Endothelial cell of umbilical vein (primary cell): ENCODE data around the gene IMPDH2. TPM values are rescaled to one million over a fixed set of nuclear protein-coding genes. Genes with fewer than 3 reads are reported as not detected.

Experiments used
- BruUV-seq: library from RNA; stranded (reverse); fragments of 400-500 nt; replicated peaks from 2 replicates; lab custom pipeline; 2021; lab: Mats Ljungman, UMichigan
- CTCF ChIA-PET: fragments of 300-600, 350-600 bp; sonication (Branson Sonifier 250); formaldehyde crosslinking; loops from one replicate; lab custom pipeline; 2021; ENCODE audit warnings: antibody characterized with exemption, inconsistent platforms; lab: Charles Lee
- POLR2A ChIA-PET: fragments of 300-600, 350-600 bp; sonication (Branson Sonifier 250); formaldehyde crosslinking; loops from one replicate; lab custom pipeline; 2021; ENCODE audit warnings: antibody characterized with exemption, inconsistent platforms; lab: Charles Lee
- DNase-seq: peaks from one replicate; pipeline ENCODE4 v3.0.0-alpha.2; 2011; ENCODE audit warnings: low read depth, low spot score
- FAIRE-seq: peaks from 2 replicates; lab custom pipeline; 2011; peaks lifted over from hg19 to GRCh38; lab: Jason Lieb, UNC
- H2AFZ ChIP-seq: 2 replicates; pipeline ENCODE4 v1.6.0; 2012; ENCODE audit warnings: low read depth, low read length, control low read depth, inconsistent platforms
- H3K27ac ChIP-seq: 2 replicates; pipeline ENCODE4 v1.5.1; 2011; ENCODE audit warnings: low read depth, mild to moderate bottlenecking, control low read depth, low read length, moderate library complexity; ENCODE audit not compliant: insufficient read depth
- H3K27me3 ChIP-seq, 2 experiments: 2 replicates each; pipeline versions ENCODE4 v1.6.0 to v1.6.1; 2011; ENCODE audit warnings: low read length in 2 of 2, mixed read lengths in 1 of 2; ENCODE audit not compliant: control insufficient read depth in 2 of 2, insufficient read depth in 2 of 2
- H3K36me3 ChIP-seq, 2 experiments: 2 replicates in 1 of 2; 3 replicates in 1 of 2; pipeline ENCODE4 v1.5.1; 2011; ENCODE audit warnings: low read length in 2 of 2, mild to moderate bottlenecking in 1 of 2, moderate library complexity in 1 of 2; ENCODE audit not compliant: control insufficient read depth in 2 of 2, insufficient read depth in 2 of 2; ENCODE audit errors: extremely low read depth in 1 of 2
- H3K4me1 ChIP-seq: 3 replicates; pipeline ENCODE4 v1.5.1; 2011; ENCODE audit warnings: mild to moderate bottlenecking, low read length; ENCODE audit not compliant: control insufficient read depth, insufficient read depth; ENCODE audit errors: extremely low read depth
- H3K4me2 ChIP-seq: 2 replicates; pipeline ENCODE4 v1.6.1; 2011; ENCODE audit warnings: low read length, control low read depth, mixed read lengths; ENCODE audit not compliant: insufficient read depth
- H3K4me3 ChIP-seq, 3 experiments: fragments of 200-600 bp in 1 of 3; sonication (generic), shearing (Covaris generic) in 1 of 3; replicated peaks in 1 of 3; 2 replicates each; pipeline ENCODE4 v1.5.1; 2011 to 2016; ENCODE audit warnings: control low read depth in 3 of 3, low read length in 3 of 3, mild to moderate bottlenecking in 2 of 3, inconsistent platforms in 1 of 3, low read depth in 1 of 3, moderate library complexity in 1 of 3; ENCODE audit not compliant: insufficient read depth in 1 of 3
- H3K79me2 ChIP-seq: 2 replicates; pipeline ENCODE4 v1.6.0; 2012; ENCODE audit warnings: low read length, inconsistent platforms; ENCODE audit not compliant: control insufficient read depth, insufficient read depth
- H3K9ac ChIP-seq: replicated peaks from 2 replicates; pipeline ENCODE3; 2011; ENCODE audit warnings: low read length, control low read depth; ENCODE audit not compliant: insufficient read depth; ENCODE audit errors: extremely low read depth
- H3K9me1 ChIP-seq: replicated peaks from 3 replicates; pipeline ENCODE4 v1.6.0; 2011; ENCODE audit warnings: mild to moderate bottlenecking, low read length; ENCODE audit not compliant: control insufficient read depth, insufficient read depth; ENCODE audit errors: extremely low read depth
- H3K9me3 ChIP-seq: replicated peaks from 2 replicates; pipeline ENCODE4 v1.5.1; 2012; ENCODE audit warnings: low read length, inconsistent platforms; ENCODE audit not compliant: control insufficient read depth, insufficient read depth
- H4K20me1 ChIP-seq: replicated peaks from 2 replicates; pipeline ENCODE3; 2011; ENCODE audit warnings: mild to moderate bottlenecking, low read length; ENCODE audit not compliant: control insufficient read depth, insufficient read depth; ENCODE audit errors: extremely low read depth
- CTCF ChIP-seq, 2 donors: IDR thresholded peaks; 1 replicate in 1 of 2; 2 replicates in 1 of 2; pipeline ENCODE4 v1.5.1; 2011; ENCODE audit warnings: low read length in 2 of 2, mild to moderate bottlenecking in 2 of 2, moderate library complexity in 2 of 2, control low read depth in 1 of 2, inconsistent platforms in 1 of 2, low read depth in 1 of 2; ENCODE audit not compliant: insufficient read depth in 1 of 2; ENCODE audit errors: extremely low read depth in 1 of 2
- FOS ChIP-seq: IDR thresholded peaks from 2 replicates; pipeline ENCODE4 v1.6.1; 2011; ENCODE audit warnings: mild to moderate bottlenecking, low read length, moderate library complexity, borderline replicate concordance; ENCODE audit not compliant: insufficient read depth
- JUN ChIP-seq: IDR thresholded peaks from 2 replicates; pipeline ENCODE4 v1.6.1; 2011; ENCODE audit warnings: borderline replicate concordance, low read depth; ENCODE audit not compliant: insufficient read length, insufficient read depth
- MAX ChIP-seq: IDR thresholded peaks from 2 replicates; pipeline ENCODE4 v1.6.1; 2011; ENCODE audit not compliant: insufficient read depth, insufficient read length
- POLR2A ChIP-seq: IDR thresholded peaks from 2 replicates; pipeline ENCODE4 v1.6.1; 2012; ENCODE audit warnings: low read depth, mild to moderate bottlenecking, control low read depth, low read length
- POLR2AphosphoS5 ChIP-seq: IDR thresholded peaks from 2 replicates; pipeline ENCODE4 v1.6.1; 2012; ENCODE audit warnings: low read depth, mild to moderate bottlenecking, control low read depth, low read length, moderate library complexity; ENCODE audit not compliant: insufficient read depth
- dilution Hi-C: fragments of 300-500 bp; cut with MboI; formaldehyde crosslinking; loops from one replicate; pipeline ENCODE4 v1.15.0; 2019; ENCODE audit warnings: low sequenced_read_pairs; ENCODE audit not compliant: extremely low pct_ligation_motif_present
- intact Hi-C: fragments of 100-400 bp; cut with micrococcal nuclease; formaldehyde crosslinking; loops from one replicate; pipeline ENCODE4 v1.10.0; 2022
- polyA plus RNA-seq, 4 experiments: library from polyadenylated mRNA; depleted of rRNA in 3 of 4; stranded (reverse) in 3 of 4; unstranded in 1 of 4; fragments of >200 nt; gene quantifications; 2 replicates each; pipeline versions ENCODE4 v1.2.1 to v1.2.3, GENCODE V29; 2011 to 2012; ENCODE audit warnings: missing spikeins in 1 of 4
- total RNA-seq: library from RNA; stranded (reverse); gene quantifications from 2 replicates; pipeline ENCODE4 v1.2.3, GENCODE V29; 2021

The IMPDH2 gene
- total and polyA plus RNA-seq, 2 donors (not counting 3 experiments of a cell fraction or from before 2014, with no cell fraction given): 167 to 189 TPM

- Histone ChIP-seq H3K36me3 (peaks cover 8 to 31% of the 10 kb centered on the region in 2 experiments), H2AFZ (no peak overlapping the region), H3K4me3 (no peak overlapping the region), H3K79me2 (peaks cover 46% of the 10 kb centered on the region), H3K4me1 (no peaks in the 10 kb centered on the region), H3K27me3 (no peaks in the 10 kb centered on the region), H3K27ac (no peak overlapping the region), H3K4me2 (no peak overlapping the region), H3K9me3 (no peaks in the 10 kb centered on the region), H3K9ac (no peak overlapping the region), H3K9me1 (no peaks in the 10 kb centered on the region), H4K20me1 (peaks cover 2% of the 10 kb centered on the region)
- dilution Hi-C loops: no loop called here
- no peak for TF ChIP-seq POLR2AphosphoS5
- TF ChIP-seq MAX: no peak
- TF ChIP-seq FOS: no peak
- TF ChIP-seq POLR2A: no peak
- TF ChIP-seq CTCF (IDR thresholded peaks at IDR 0.05; ENCODE audit: extremely low read depth in 1 of 2, insufficient read depth in 1 of 2, low read depth in 1 of 2, low read length in 2 of 2): no peak
- TF ChIP-seq JUN: no peak
- ChIA-PET POLR2A (no interaction called here), CTCF (no interaction called here)
- BruUV-seq: no TSS peak
- FAIRE-seq (no peak), DNase-seq (no peak)
- intact Hi-C loops: loop anchor here (5.0 kb wide), 1 partner anchor 219 kb away; no protein-coding TSS in a partner anchor
These were observed 47.4 kb upstream of the IMPDH2 start for GRCh38 chr3:49076646-49077045.
